NCI-H69 (cell line): Measurements from ENCODE around the gene RNF220.

ENCODE experiments used
- DNase-seq: peaks from one replicate; lab custom pipeline; 2025; lab: John Stamatoyannopoulos, UW

Gene RNF220

GRCh38 chr1:44610527-44611148, 205.6 kb downstream of the RNF220 start:
- DNase-seq: peak; percentile 19

GRCh38 chr1:44611419-44611818, 206.4 kb downstream of the RNF220 start:
- no peak for DNase-seq

GRCh38 chr1:44611866-44612265, 206.8 kb downstream of the RNF220 start:
- no peak for DNase-seq

- peak; percentile 69 for DNase-seq
Measured at GRCh38 chr1:44613941-44614340, 208.9 kb downstream of the RNF220 start.

GRCh38 chr1:44616284-44616990, 211.4 kb downstream of the RNF220 start:
- peak; percentile 29 for DNase-seq

- peak; percentile 31 for DNase-seq
Measured at GRCh38 chr1:44616991-44617702, 212.1 kb downstream of the RNF220 start.

- DNase-seq: no peak
Measured at GRCh38 chr1:44617703-44618029, 212.6 kb downstream of the RNF220 start.

- DNase-seq: peak; percentile 79
Measured at GRCh38 chr1:44619261-44619900, 214.3 kb downstream of the RNF220 start.

GRCh38 chr1:44620072-44620471, 215.0 kb downstream of the RNF220 start:
- DNase-seq: peak; percentile 32

- no peak for DNase-seq
Measured at GRCh38 chr1:44621841-44622286, 216.8 kb downstream of the RNF220 start.

- DNase-seq: no peak
Measured at GRCh38 chr1:44624268-44624901, 219.3 kb downstream of the RNF220 start.

- no peak for DNase-seq
Measured at GRCh38 chr1:44625348-44625747, 220.3 kb downstream of the RNF220 start.

GRCh38 chr1:44628962-44629756, 224.1 kb downstream of the RNF220 start:
- DNase-seq: no peak

GRCh38 chr1:44630116-44630515, 225.1 kb downstream of the RNF220 start:
- DNase-seq: no peak

GRCh38 chr1:44631333-44631646, 226.2 kb downstream of the RNF220 start:
- no peak for DNase-seq

GRCh38 chr1:44631647-44632539, 226.8 kb downstream of the RNF220 start:
- peak; percentile 88 for DNase-seq

GRCh38 chr1:44632598-44632997, 227.5 kb downstream of the RNF220 start:
- peak; percentile 24 for DNase-seq

- DNase-seq: peak; percentile 26
Measured at GRCh38 chr1:44634606-44635189, 229.6 kb downstream of the RNF220 start.

- no peak for DNase-seq
Measured at GRCh38 chr1:44635439-44635838, 230.4 kb downstream of the RNF220 start.

- no peak for DNase-seq
Measured at GRCh38 chr1:44636083-44636687, 231.1 kb downstream of the RNF220 start.
